ENCODE results near the gene MEIOB.

Gene MEIOB

DNA sequence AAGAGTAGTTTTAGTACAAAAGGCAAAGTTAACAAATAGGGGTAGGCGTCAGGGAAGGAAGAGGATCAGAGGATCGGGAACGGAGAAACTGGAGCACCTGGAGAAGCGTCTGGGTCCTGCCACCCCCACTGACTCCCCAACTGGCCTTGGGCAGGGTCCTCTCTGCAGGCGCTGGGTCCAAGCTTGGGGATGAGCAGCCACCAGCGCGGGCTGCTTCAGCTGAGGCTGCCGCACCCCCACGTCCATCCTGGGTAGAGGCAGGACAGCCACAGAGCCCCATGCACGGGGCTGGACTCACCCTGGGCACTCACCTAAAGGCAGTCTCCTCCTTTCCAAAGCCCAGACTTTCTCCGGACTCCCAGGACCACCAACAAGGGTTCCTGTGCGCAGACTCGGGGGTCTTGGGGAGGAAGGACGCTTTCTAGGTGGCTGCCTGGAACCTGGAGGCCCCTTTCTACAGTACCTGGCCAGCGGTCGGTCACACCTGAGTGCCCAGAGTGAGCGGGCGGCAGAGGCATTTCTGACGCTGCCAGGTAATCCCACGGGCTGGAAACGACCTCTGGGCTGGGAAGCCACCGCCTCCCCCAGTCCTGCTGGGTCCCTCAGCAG is 45.2 kb upstream of the MEIOB start:
- no peak for DNase-seq (ENCODE audit: low read depth in 2 of 2)
- TF ChIP-seq, protein P1, sequence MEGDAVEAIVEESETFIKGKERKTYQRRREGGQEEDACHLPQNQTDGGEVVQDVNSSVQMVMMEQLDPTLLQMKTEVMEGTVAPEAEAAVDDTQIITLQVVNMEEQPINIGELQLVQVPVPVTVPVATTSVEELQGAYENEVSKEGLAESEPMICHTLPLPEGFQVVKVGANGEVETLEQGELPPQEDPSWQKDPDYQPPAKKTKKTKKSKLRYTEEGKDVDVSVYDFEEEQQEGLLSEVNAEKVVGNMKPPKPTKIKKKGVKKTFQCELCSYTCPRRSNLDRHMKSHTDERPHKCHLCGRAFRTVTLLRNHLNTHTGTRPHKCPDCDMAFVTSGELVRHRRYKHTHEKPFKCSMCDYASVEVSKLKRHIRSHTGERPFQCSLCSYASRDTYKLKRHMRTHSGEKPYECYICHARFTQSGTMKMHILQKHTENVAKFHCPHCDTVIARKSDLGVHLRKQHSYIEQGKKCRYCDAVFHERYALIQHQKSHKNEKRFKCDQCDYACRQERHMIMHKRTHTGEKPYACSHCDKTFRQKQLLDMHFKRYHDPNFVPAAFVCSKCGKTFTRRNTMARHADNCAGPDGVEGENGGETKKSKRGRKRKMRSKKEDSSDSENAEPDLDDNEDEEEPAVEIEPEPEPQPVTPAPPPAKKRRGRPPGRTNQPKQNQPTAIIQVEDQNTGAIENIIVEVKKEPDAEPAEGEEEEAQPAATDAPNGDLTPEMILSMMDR (IDR thresholded peaks at IDR 0.05; ENCODE audit: low read depth, low read length): no peak
- H3K4me3 ChIP-seq (replicated peaks in 1 of 2; ENCODE audit: low read depth in 2 of 2, low read length in 2 of 2): no peak overlapping the region

DNA sequence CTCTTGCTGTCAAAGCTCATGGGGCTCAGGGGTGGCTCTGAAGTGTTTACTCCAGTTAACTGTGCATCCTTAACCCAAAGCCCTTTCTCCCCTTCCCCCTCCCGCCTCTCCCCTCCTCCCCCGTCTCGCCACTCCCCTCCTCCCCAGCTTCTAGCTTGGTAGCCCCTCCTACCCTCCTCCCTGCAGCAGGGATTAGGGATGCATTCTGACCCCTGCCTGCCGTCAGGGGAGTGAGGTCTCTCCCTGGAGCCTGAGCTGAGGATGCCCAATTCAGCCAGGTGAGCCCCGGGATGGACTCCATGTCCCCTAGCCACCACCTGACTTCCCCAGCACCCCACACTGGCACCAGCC is 44.7 kb upstream of the MEIOB start:
- no peak for DNase-seq (ENCODE audit: low read depth in 2 of 2)
- no peak overlapping the region for H3K4me3 ChIP-seq (replicated peaks in 1 of 2; ENCODE audit: low read depth in 2 of 2, low read length in 2 of 2)
- TF ChIP-seq, protein P1 (IDR thresholded peaks at IDR 0.05; ENCODE audit: low read depth, low read length): no peak

DNA sequence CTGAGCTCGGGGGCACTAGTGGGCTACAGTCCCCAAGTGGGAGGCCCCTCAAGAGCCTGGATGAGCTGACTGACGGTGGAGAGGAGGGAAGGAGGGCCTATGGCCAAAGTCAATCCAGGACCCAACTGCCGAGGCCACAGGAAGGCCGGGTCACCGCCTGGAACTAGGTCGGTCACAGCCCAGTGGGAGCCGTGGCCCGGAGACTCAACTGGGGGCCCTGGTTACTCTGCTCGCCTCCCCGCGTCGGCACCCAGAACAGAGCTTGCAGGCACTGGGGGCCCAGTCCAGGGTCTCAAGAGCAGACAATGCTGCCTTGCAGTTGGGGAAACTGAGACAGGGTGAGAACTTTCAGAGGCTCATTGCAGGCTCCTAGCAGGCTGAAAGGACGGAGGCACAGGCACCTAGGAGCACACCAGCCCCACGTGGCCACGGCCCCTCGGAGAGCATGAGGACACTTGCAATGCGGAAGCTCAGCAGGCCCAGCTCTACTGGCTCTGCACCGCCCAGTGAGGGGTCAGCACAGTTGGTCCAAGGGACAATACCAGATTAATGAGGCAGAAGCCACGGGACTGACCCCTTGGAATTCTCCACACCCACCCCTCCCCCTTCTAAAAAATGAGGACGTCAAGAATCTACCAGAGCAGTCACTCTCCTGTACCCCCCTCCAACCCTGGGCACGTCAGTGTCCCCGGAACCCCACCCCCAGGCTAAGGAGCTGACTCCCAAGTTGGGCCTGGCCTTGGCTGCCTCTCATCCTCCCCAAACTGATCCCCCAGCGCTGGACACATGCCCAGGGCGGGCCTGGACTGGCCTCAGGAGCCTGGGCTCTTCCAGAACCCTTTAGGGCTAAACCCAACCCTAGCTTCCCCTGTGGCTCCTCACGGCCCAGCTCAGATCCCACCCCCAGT is 44.0 kb upstream of the MEIOB start:
- H3K4me3 ChIP-seq (replicated peaks in 1 of 2; ENCODE audit: low read depth in 2 of 2, low read length in 2 of 2): no peak overlapping the region
- DNase-seq (ENCODE audit: low read depth in 2 of 2): no peak
- TF ChIP-seq, protein P1 (IDR thresholded peaks at IDR 0.05; ENCODE audit: low read depth, low read length): no peak

DNA sequence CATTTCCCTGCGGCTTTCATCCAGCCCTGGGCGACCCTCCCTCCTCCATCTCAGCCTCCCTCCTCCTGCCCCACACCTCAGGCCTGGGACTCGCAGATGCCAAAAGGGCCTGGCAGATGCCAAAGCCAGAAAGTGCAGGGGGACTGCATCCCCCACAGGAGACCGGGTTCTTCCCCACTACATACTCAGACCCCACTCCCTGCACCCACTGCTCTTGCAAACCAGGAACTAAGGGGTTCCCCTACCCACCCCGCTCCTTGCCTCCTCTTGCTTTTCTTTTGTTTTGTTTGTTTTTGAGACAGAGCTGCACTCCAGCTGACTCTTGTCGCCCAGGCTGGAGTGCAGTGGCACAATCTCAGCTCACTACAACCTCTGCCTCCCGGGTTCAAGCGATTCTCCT is 43.0 kb upstream of the MEIOB start:
- TF ChIP-seq, protein P1 (IDR thresholded peaks at IDR 0.05; ENCODE audit: low read depth, low read length): no peak
- DNase-seq (ENCODE audit: low read depth in 2 of 2): no peak
- H3K4me3 ChIP-seq (replicated peaks in 1 of 2; ENCODE audit: low read depth in 2 of 2, low read length in 2 of 2): no peak overlapping the region

DNA sequence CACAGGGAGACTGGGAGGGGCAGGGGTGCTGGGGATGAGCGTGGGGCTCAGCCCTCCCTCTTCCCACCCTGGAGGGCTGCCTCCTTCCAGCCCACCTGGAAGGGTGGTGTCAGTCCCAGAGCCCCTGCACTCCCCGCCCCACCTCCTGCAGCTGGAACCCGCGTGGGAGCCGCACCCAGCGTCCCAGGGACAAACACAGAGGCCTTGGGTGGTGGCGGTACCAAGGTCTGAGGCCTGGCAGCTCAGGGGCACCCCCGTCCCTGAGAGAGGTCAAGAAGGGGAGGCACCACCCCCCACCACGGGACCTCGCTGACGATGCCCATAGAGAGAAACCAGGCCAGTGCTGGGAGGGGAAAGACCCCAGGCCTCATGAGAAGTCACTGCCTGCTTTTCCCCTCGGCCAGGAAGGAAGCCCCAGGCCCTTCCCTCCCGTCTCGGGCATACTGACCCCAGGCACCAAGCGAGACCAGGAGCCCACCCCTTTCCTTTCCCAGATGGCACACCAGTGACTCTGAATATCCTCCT is 42.2 kb upstream of the MEIOB start:
- TF ChIP-seq, protein P1 (IDR thresholded peaks at IDR 0.05; ENCODE audit: low read depth, low read length): no peak
- H3K4me3 ChIP-seq (replicated peaks in 1 of 2; ENCODE audit: low read depth in 2 of 2, low read length in 2 of 2): no peak overlapping the region
- DNase-seq (ENCODE audit: low read depth in 2 of 2): no peak

DNA sequence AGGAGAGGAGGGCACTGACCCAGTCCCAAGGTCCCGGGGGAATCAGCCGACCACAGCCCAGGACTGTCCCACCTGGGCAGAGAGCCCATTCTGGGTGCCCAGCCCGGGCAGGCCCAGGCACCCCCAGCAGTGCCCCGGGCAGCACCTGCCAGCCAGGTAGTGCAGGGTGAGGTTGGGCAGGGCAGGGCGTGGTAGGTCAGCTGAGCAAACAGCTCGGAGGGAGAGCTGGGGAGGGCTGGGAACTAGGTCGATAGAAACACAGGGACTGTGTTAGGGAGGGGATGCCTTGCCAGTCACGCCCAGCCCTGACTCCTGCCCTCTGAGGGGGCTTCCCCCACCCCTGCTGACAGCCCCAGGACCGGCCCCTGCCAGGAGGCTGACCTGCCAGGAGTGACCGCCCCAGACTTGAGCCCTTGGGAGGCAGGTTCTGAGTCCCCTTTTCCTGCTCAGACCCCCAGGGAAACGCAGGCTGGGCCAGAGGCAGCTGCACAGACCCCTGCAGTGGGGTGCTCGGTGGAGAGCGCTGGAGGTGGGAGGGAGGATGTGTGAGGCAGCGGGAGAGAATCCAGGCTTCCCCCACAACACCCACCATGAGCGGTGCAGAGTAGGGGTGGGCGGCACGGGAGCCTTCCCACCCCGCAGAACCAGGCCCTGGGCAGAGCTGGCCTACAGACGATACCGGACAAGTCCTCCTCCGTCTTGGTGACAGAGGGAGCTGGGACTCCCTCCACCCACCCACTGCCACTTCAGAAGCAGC is 41.5 kb upstream of the MEIOB start:
- no peak for DNase-seq (ENCODE audit: low read depth in 2 of 2)
- no peak overlapping the region for H3K4me3 ChIP-seq (replicated peaks in 1 of 2; ENCODE audit: low read depth in 2 of 2, low read length in 2 of 2)
- TF ChIP-seq, protein P1 (IDR thresholded peaks at IDR 0.05; ENCODE audit: low read depth, low read length): no peak

All from cardiac fibroblast (primary cell).